Measurements from ENCODE around the gene KATNAL2. TPM values are rescaled to one million over a fixed set of nuclear protein-coding genes. Genes with fewer than 3 reads are reported as not detected.

The KATNAL2 gene
- total and polyA plus RNA-seq, 10 of the 15 experiments (the other 5 are each of a cell fraction or from before 2014, with no cell fraction given), result 0.20 to 2.4 (median 1.7) TPM

DNA sequence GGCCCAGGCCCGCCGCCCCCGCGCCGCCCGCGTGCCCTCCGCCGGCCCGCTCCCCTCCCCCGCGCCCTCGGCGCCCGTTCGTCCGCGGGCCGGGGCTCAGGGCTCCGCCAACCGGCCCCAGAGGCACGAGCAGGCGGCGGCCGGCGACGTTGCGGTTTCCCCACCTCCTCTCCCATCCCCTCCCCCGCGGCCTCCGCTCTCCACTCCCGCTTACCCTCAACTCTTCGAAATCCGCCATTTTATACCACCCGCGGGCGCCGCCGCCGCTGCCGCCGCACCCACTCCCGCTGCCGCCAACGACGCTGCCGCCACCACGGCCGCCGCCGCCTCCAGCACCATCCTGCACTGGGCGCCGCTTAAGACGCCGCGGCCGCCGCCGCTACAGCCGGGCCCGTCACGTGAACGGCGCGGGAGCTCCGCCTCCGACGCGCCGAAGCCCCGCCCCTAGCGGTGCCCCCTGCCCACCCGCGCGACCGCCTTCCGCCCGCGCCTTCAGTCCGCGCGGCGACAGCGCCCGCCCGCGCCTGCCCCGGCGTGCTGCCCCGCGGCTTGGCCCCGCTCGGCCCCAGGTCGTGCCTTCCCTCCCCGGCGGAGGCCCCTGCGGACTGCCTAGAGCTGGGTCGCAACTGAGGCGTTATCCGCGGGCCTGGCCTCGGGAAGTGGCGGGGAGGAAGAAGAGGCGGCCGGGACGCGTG lies at the start of gene KATNAL2, which contains the start of gene PIAS2 (continued):
- TF ChIP-seq MEF2B (IDR thresholded peaks at IDR 0.05; ENCODE audit: partially characterized antibody, poor library complexity, severe bottlenecking), result no peak
- TF ChIP-seq, protein P1, sequence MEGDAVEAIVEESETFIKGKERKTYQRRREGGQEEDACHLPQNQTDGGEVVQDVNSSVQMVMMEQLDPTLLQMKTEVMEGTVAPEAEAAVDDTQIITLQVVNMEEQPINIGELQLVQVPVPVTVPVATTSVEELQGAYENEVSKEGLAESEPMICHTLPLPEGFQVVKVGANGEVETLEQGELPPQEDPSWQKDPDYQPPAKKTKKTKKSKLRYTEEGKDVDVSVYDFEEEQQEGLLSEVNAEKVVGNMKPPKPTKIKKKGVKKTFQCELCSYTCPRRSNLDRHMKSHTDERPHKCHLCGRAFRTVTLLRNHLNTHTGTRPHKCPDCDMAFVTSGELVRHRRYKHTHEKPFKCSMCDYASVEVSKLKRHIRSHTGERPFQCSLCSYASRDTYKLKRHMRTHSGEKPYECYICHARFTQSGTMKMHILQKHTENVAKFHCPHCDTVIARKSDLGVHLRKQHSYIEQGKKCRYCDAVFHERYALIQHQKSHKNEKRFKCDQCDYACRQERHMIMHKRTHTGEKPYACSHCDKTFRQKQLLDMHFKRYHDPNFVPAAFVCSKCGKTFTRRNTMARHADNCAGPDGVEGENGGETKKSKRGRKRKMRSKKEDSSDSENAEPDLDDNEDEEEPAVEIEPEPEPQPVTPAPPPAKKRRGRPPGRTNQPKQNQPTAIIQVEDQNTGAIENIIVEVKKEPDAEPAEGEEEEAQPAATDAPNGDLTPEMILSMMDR (IDR thresholded peaks at IDR 0.05 in 2 of 3, conservative IDR thresholded peaks at IDR 0.05 in 1 of 3; ENCODE audit: control insufficient read depth in 2 of 3, extremely low read depth in 1 of 3, insufficient read depth in 1 of 3, low read depth in 3 of 3, low read length in 3 of 3), result peak in 1 of 3 experiments; percentile 42; a peak in 2 of 6 replicates
- TF ChIP-seq ETV6 (conservative IDR thresholded peaks at IDR 0.05 in 1 of 2, IDR thresholded peaks at IDR 0.05 in 1 of 2; ENCODE audit: borderline replicate concordance in 1 of 2, low read depth in 1 of 2), result no peak
- no peak for TF ChIP-seq RCOR1 (conservative IDR thresholded peaks at IDR 0.05; ENCODE audit: low read depth, low read length)
- TF ChIP-seq CEBPB (IDR thresholded peaks at IDR 0.05; ENCODE audit: borderline replicate concordance in 1 of 2, low read depth in 2 of 2, low read length in 2 of 2), result no peak
- no peak for TF ChIP-seq POLR2AphosphoS2 (IDR thresholded peaks at IDR 0.05; ENCODE audit: low read depth, low read length)
- TF ChIP-seq ASH2L (IDR thresholded peaks at IDR 0.05; ENCODE audit: borderline replicate concordance, low read depth), result peak; percentile 96; the same call in 1 of the 2 replicates
- TF ChIP-seq GABPA (IDR thresholded peaks at IDR 0.05; ENCODE audit: low read depth), result no peak
- TF ChIP-seq SIX5 (IDR thresholded peaks at IDR 0.05; ENCODE audit: low read depth, low read length, severe bottlenecking), result no peak
- TF ChIP-seq, protein P2, sequence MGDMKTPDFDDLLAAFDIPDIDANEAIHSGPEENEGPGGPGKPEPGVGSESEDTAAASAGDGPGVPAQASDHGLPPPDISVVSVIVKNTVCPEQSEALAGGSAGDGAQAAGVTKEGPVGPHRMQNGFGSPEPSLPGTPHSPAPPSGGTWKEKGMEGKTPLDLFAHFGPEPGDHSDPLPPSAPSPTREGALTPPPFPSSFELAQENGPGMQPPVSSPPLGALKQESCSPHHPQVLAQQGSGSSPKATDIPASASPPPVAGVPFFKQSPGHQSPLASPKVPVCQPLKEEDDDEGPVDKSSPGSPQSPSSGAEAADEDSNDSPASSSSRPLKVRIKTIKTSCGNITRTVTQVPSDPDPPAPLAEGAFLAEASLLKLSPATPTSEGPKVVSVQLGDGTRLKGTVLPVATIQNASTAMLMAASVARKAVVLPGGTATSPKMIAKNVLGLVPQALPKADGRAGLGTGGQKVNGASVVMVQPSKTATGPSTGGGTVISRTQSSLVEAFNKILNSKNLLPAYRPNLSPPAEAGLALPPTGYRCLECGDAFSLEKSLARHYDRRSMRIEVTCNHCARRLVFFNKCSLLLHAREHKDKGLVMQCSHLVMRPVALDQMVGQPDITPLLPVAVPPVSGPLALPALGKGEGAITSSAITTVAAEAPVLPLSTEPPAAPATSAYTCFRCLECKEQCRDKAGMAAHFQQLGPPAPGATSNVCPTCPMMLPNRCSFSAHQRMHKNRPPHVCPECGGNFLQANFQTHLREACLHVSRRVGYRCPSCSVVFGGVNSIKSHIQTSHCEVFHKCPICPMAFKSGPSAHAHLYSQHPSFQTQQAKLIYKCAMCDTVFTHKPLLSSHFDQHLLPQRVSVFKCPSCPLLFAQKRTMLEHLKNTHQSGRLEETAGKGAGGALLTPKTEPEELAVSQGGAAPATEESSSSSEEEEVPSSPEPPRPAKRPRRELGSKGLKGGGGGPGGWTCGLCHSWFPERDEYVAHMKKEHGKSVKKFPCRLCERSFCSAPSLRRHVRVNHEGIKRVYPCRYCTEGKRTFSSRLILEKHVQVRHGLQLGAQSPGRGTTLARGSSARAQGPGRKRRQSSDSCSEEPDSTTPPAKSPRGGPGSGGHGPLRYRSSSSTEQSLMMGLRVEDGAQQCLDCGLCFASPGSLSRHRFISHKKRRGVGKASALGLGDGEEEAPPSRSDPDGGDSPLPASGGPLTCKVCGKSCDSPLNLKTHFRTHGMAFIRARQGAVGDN (IDR thresholded peaks at IDR 0.05), result peak; percentile 64; the same call in 1 of the 2 replicates
- no peak for TF ChIP-seq FOS (IDR thresholded peaks at IDR 0.05; ENCODE audit: borderline replicate concordance, extremely low read depth, insufficient read length)
- TF ChIP-seq, protein P3, sequence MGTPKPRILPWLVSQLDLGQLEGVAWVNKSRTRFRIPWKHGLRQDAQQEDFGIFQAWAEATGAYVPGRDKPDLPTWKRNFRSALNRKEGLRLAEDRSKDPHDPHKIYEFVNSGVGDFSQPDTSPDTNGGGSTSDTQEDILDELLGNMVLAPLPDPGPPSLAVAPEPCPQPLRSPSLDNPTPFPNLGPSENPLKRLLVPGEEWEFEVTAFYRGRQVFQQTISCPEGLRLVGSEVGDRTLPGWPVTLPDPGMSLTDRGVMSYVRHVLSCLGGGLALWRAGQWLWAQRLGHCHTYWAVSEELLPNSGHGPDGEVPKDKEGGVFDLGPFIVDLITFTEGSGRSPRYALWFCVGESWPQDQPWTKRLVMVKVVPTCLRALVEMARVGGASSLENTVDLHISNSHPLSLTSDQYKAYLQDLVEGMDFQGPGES (IDR thresholded peaks at IDR 0.05), result no peak
- TF ChIP-seq YY1 (IDR thresholded peaks at IDR 0.05; ENCODE audit: low read depth, low read length), result peak; percentile 76
- no peak for TF ChIP-seq WRNIP1 (IDR thresholded peaks at IDR 0.05; ENCODE audit: borderline replicate concordance, low read depth, low read length)
- TF ChIP-seq, protein P4, sequence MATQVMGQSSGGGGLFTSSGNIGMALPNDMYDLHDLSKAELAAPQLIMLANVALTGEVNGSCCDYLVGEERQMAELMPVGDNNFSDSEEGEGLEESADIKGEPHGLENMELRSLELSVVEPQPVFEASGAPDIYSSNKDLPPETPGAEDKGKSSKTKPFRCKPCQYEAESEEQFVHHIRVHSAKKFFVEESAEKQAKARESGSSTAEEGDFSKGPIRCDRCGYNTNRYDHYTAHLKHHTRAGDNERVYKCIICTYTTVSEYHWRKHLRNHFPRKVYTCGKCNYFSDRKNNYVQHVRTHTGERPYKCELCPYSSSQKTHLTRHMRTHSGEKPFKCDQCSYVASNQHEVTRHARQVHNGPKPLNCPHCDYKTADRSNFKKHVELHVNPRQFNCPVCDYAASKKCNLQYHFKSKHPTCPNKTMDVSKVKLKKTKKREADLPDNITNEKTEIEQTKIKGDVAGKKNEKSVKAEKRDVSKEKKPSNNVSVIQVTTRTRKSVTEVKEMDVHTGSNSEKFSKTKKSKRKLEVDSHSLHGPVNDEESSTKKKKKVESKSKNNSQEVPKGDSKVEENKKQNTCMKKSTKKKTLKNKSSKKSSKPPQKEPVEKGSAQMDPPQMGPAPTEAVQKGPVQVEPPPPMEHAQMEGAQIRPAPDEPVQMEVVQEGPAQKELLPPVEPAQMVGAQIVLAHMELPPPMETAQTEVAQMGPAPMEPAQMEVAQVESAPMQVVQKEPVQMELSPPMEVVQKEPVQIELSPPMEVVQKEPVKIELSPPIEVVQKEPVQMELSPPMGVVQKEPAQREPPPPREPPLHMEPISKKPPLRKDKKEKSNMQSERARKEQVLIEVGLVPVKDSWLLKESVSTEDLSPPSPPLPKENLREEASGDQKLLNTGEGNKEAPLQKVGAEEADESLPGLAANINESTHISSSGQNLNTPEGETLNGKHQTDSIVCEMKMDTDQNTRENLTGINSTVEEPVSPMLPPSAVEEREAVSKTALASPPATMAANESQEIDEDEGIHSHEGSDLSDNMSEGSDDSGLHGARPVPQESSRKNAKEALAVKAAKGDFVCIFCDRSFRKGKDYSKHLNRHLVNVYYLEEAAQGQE (IDR thresholded peaks at IDR 0.05; ENCODE audit: low read depth, low read length), result 0 out of 2 replicates have a peak, but pooled peaks have one; percentile 25
- TF ChIP-seq YBX1 (IDR thresholded peaks at IDR 0.05), result no peak
